ENCODE data around the gene SOD2. TPM values are rescaled to one million over a fixed set of nuclear protein-coding genes. Genes with fewer than 3 reads are reported as not detected.
"Not testable (repeated sequence)": the region's sequence is repeated elsewhere in the genome, so short reads cannot be mapped to it uniquely, and the experiment has no call there.

The SOD2 gene
- total RNA-seq (2014; rRNA removed; shearing (Covaris generic)) = 81.6 and 102 TPM in 2 replicates

DNA sequence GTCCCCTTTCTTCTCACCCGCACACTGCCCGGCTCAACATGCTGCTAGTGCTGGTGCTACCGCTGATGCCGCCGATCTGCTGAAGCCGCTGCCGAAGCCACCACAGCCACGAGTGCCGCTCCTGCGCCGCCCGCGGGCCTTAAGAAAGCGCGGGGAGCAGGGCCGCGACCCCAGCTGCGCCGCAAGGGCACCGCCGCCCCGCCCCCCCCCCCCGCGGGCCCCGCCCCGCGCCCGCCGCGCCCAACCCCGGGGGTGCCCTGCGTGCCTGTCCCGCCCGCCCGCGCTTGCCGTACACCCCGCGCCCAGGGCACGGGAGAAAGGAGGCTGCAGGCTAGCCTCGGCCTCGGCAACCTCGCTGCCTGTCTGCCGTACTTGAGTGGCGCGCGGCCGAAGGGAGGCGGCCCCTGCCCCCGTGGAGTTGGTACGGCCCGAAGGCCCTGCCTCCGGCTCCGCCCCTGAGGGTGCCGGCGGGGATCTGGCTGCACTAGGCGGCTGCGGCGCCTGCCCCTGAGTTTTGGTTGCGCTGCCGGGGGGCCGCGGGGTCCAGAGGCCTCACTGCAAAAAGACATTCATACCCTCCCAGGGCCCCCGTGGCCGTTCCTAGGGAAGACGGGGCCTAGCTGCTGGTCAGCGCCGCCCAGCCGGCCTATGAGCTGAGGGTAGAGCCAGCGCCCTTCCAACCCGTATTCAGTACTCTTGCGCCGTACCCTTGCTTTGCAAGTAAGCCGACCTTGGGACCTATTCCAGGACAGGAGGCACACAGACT lies at the start of gene SOD2:
TSS of gene SOD2 (minus strand) at position 114 of the 766 bp plus-strand sequence. CDS start at position 40, 74 bp downstream.
- peak within 1 kb of the TSS; percentile 93 for H3K27ac ChIP-seq
- DNase-seq (ENCODE audit: low read depth in 1 of 2, low spot score in 2 of 2) = peak; percentile 81 to 93
- H3K4me1 ChIP-seq (replicated peaks) = peaks cover 33% of the 10 kb centered on the region
- H3K27me3 ChIP-seq (replicated peaks) = no peaks in the 10 kb centered on the region
- H3K9me3 ChIP-seq (replicated peaks) = no peaks in the 10 kb centered on the region
- H3K4me3 ChIP-seq = peak within 1 kb of the TSS; percentile 92
- H3K36me3 ChIP-seq = peaks cover 19% of the 10 kb centered on the region

DNA sequence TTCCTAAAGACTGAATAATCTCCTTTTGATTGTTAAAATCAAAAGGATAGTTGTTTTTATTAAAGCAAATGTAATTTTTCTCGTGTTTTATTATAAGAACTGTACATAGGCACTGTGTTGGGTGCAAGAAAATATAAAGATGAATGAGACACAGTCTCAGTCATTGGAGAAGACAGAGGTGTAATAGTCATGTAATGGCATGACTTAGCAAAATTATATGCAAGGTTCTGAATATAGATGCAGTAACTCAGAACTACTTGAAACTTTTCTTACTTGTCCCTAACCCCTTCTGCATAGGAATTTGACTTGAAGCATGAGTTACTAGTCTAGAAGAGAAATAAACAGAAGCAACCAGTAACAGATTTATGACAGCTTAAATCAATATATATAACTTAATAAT lies 49.1 kb upstream of the SOD2 start:
- peaks cover 97% of the 10 kb centered on the region for H3K36me3 ChIP-seq
- H3K4me1 ChIP-seq (replicated peaks) = no peaks in the 10 kb centered on the region
- H3K4me3 ChIP-seq = no peak overlapping the region
- no peaks in the 10 kb centered on the region for H3K9me3 ChIP-seq (replicated peaks)
- no peaks in the 10 kb centered on the region for H3K27me3 ChIP-seq (replicated peaks)
- H3K27ac ChIP-seq = no peak overlapping the region
- DNase-seq (ENCODE audit: low read depth in 1 of 2, low spot score in 2 of 2) = no peak

DNA sequence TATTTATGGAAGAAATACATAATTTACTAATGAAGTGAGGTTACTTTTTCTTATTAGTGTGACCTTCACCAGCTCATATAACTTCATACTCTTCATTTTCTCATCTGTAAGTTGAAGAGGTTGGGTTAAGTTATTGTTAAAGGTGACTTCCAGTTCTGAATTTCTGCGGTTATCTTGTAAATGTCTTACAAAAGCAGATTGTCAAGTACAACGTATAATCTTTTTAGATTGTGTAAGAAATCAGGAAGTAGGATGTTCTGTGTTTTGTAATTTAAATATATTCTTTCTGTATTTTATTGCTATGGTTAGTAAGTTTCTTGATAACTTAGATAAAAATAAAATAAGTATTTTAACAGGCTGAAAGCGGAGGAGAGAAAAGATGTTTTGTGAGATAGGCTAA lies 46.3 kb upstream of the SOD2 start:
- H3K4me1 ChIP-seq (replicated peaks) = no peaks in the 10 kb centered on the region
- no peak overlapping the region for H3K4me3 ChIP-seq
- H3K27me3 ChIP-seq (replicated peaks) = no peaks in the 10 kb centered on the region
- H3K9me3 ChIP-seq (replicated peaks) = no peaks in the 10 kb centered on the region
- no peak overlapping the region for H3K27ac ChIP-seq
- peaks cover 81% of the 10 kb centered on the region for H3K36me3 ChIP-seq
- no peak for DNase-seq (ENCODE audit: low read depth in 1 of 2, low spot score in 2 of 2)

DNA sequence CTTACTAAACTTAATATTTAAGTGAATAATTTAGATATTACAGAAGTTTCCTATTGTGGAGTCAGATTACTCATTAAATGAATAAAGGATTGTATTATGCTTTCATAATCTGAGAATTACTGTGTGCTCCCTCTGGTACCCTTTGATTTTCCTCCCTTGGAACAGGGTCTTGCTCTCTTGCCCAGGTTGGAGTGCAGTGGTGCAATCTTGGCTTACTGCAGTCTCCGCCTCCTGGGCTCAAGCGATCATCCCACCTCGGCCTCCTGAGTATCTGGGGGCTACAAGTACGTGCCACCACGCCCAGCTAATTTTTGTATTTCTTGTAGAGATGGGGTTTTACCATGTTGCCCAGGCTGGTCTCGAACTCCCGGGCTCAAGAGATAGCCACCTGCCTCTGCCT lies 43.9 kb upstream of the SOD2 start:
- no peaks in the 10 kb centered on the region for H3K27me3 ChIP-seq (replicated peaks)
- no peaks in the 10 kb centered on the region for H3K4me1 ChIP-seq (replicated peaks)
- H3K9me3 ChIP-seq (replicated peaks) = no peaks in the 10 kb centered on the region
- H3K4me3 ChIP-seq = no peak overlapping the region
- peaks cover 63% of the 10 kb centered on the region for H3K36me3 ChIP-seq
- no peak for DNase-seq (ENCODE audit: low read depth in 1 of 2, low spot score in 2 of 2)
- H3K27ac ChIP-seq = no peak overlapping the region

DNA sequence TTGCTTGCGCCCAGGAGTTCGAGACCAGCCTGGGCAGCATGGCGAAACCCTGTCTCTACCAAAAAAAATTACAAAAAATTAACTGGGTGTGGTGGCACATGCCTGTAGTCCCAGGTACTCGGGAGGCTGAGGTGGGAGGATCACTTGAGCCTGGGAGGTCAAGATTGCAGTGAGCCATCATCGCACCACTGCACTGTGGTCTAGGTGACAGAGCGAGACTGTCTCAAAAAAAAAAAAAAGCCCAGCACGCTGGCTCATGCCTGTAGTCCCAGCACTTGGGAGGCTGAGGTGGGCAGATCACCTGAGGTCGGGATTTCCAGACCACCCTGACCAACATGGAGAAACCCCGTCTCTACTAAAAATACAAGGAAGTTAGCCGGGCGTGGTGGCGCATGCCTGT lies 40.4 kb upstream of the SOD2 start:
- not testable (repeated sequence) for H3K4me3 ChIP-seq

DNA sequence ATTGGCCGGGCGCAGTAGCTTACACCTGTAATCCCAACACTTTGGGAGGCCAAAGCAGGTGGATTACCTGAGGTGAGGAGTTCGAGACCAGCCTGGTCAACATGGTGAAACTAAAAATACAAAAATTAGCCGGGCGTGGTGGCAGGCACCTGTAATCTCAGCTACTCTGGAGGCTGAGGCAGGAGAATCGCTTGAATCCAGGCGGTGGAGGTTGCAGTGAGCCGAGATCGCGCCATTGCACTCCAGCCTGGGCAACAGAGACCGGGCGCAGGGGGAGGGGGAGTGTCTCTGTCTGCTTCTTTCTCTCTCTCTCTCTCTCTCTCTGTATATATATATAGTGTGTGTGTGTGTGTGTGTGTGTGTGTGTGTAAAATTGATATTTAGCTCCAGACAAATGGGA lies 39.5 kb upstream of the SOD2 start:
- H3K4me1 ChIP-seq (replicated peaks) = peaks cover 13% of the 10 kb centered on the region
- not testable (repeated sequence) for H3K27ac ChIP-seq; H3K27me3 ChIP-seq (replicated peaks); DNase-seq (ENCODE audit: low read depth in 1 of 2, low spot score in 2 of 2); H3K4me3 ChIP-seq; H3K9me3 ChIP-seq (replicated peaks)
- H3K36me3 ChIP-seq = peaks cover 46% of the 10 kb centered on the region

More for the DNA sequence above, 40.4 kb upstream of the SOD2 start:
- not testable (repeated sequence) for DNase-seq (ENCODE audit: low read depth in 1 of 2, low spot score in 2 of 2); H3K27me3 ChIP-seq (replicated peaks); H3K9me3 ChIP-seq (replicated peaks); H3K27ac ChIP-seq
- Histone ChIP-seq H3K4me1 (replicated peaks) (peaks cover 13% of the 10 kb centered on the region), H3K36me3 (peaks cover 49% of the 10 kb centered on the region)

DNA sequence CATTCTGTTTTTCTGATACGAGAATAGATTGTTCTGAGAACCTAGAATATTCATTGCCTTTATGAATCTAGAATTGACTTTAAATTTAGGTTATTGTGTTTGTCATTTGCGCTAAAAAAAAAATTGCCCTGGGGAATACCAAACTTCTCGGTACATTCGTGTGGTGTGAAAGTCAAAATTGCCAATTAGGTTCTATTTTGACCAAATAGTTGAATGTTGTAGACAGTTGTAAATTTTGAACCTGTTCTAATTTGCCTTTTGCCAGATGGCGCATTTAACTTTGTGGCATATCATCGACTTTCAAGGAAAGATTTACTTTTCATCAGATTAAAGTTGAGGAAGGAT lies 37.3 kb upstream of the SOD2 start:
- H3K27ac ChIP-seq = no peak overlapping the region
- H3K4me3 ChIP-seq = no peak overlapping the region
- no peak for DNase-seq (ENCODE audit: low read depth in 1 of 2, low spot score in 2 of 2)
- peaks cover 5% of the 10 kb centered on the region for H3K9me3 ChIP-seq (replicated peaks)
- peaks cover 19% of the 10 kb centered on the region for H3K4me1 ChIP-seq (replicated peaks)
- H3K36me3 ChIP-seq = peaks cover 45% of the 10 kb centered on the region
- no peaks in the 10 kb centered on the region for H3K27me3 ChIP-seq (replicated peaks)

DNA sequence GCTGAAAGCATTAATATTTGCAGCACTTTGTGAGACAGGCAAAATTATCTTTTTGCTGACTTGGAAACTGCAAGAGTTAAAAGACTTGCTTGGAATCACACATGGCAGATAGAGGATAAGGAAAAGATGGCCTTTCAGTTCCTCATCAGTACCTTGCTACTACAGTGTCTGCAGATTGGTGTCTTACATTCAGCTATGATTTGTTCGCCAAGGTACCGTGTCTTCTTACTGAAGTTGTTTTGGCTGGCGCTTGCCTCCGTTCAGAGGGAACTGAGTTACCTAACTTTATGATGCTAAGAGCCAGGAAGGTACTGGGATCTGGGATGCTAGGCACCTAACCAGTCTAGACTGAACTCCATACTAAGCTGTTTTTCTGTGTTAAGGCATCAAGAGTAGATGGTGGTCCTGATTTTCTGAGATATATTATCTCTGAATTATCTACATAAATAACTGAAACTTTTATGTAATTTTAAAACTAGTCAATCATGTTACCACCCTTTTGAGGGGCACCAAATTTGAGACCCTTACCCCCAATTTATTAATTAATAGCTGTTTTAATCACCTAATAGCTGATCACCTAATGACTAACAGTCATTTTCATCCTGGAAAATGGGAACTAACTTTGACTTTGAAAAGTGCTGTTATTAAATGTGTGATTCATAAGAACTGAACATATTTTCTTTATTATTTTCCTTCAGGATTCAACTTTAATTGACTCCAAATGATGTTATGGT lies 36.7 kb upstream of the SOD2 start:
- Histone ChIP-seq H3K9me3 (replicated peaks) (peaks cover 5% of the 10 kb centered on the region), H3K27ac (no peak overlapping the region), H3K4me3 (no peak overlapping the region), H3K36me3 (peaks cover 45% of the 10 kb centered on the region), H3K27me3 (replicated peaks) (no peaks in the 10 kb centered on the region), H3K4me1 (replicated peaks) (peaks cover 19% of the 10 kb centered on the region)
- DNase-seq (ENCODE audit: low read depth in 1 of 2, low spot score in 2 of 2) = no peak

DNA sequence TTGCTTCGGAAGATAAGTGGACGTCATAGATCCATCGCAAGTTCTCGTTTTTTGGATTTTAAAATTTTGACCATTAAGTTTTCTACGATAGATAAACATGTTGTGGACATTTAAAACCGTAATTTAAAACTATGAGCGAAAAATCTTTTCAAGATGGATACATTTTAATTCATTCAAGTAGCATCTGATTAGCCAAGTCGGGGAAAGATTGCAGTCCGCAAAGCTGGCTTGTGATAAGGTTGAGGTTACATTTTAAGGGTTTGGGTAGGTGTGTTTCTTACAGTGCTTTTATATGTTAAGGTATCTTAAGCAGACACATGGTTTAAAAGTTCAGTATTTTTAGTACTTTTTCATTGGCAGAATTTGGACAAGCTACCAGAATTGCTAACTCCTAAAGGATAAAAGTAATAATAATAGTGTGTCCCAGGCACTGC lies 35.5 kb upstream of the SOD2 start:
- peak overlapping the region; percentile 96 for H3K27ac ChIP-seq
- H3K4me1 ChIP-seq (replicated peaks) = peaks cover 19% of the 10 kb centered on the region
- DNase-seq (ENCODE audit: low read depth in 1 of 2, low spot score in 2 of 2) = peak in 1 of 2 experiments; percentile 22
- H3K4me3 ChIP-seq = peak overlapping the region; percentile 100
- H3K36me3 ChIP-seq = peaks cover 49% of the 10 kb centered on the region
- H3K27me3 ChIP-seq (replicated peaks) = no peaks in the 10 kb centered on the region
- peaks cover 5% of the 10 kb centered on the region for H3K9me3 ChIP-seq (replicated peaks)

DNA sequence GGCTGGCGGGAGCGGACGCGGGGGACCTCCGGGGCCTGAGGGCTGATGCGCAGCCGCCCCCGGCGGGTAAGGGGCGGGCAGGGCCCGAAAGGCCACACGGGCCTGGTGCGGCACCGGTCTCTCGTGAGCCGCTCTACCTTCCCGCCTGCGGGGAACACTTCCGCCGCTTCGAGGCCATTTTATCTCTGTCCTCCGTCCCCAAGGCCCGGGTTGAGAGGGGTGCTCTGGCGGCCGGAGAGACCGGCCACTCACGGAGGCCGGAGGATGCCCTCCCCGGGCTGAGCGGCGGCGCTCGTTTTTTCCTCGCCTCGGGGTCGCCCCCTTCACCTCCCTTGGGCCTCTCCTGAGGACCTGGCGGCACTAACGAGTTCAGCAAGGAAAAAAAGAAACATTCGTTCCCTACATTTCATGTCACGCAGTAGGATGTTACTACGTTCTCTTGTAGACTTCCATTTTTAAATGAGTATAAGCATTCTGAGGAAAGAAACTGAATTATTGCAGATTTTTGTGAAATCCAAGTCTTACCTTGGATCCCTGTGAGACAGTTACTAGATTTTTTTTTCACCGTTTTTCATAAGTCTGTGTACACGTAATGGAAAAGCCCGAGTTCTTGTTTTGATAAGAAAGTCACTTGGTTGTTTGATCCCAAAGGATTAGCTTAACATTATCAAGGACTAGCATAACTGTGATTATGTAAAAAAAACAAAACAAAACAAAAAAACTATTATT lies 34.8 kb upstream of the SOD2 start:
- H3K27ac ChIP-seq = peak overlapping the region; percentile 96
- H3K36me3 ChIP-seq = peaks cover 54% of the 10 kb centered on the region
- H3K4me1 ChIP-seq (replicated peaks) = peaks cover 19% of the 10 kb centered on the region
- H3K9me3 ChIP-seq (replicated peaks) = peaks cover 5% of the 10 kb centered on the region
- H3K27me3 ChIP-seq (replicated peaks) = no peaks in the 10 kb centered on the region
- H3K4me3 ChIP-seq = peak overlapping the region; percentile 100
- peak in 1 of 2 experiments; percentile 73 for DNase-seq (ENCODE audit: low read depth in 1 of 2, low spot score in 2 of 2)

DNA sequence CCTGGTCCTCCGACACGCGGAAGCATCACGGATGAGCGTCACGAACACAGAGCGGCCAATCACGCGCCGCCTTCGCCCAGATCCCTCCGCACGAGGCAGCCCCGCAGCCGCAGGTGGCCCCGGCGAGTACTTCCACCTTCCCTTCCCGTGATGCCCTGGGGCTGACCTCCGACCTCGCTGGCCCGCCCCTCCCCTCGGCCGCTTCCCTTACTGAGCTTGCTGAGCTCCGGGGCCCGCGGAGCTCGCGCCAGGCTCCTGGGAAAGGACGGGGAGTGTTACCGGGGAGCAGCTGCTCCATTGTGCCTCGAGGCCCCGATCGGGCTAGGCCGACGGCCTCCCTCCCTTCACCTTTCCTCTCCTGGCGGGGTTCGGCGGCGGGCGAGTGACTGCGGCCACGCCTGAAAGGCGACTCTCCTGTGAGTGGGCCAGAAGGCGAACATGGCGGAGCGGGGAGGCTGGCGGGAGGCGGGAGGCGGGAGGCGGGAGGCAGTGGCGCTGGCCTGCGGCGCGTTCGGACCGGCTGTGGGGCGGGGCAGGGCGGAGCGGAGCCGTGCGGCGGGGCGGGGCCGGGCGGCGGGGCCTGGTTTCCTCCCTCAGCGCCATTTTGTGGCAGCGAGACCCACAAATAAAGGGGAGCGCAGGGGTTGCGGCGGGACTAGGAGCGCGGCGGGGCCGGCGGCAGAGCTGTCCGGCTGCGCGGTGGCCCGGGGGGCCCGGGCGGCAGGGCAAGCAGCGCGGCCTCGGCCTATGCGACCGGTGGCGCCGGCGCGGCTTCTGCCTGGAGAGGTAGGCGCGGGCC lies 34.1 kb upstream of the SOD2 start, which contains the start of gene WTAP:
TSS of gene WTAP (plus strand) at position 589 of the 799 bp plus-strand sequence. CDS start 8,760 bp downstream, outside the sequence.
- Histone ChIP-seq H3K4me1 (replicated peaks) (peaks cover 19% of the 10 kb centered on the region), H3K36me3 (peaks cover 50% of the 10 kb centered on the region), H3K4me3 (peak within 1 kb of the TSS; percentile 100), H3K9me3 (replicated peaks) (peaks cover 5% of the 10 kb centered on the region), H3K27ac (peak within 1 kb of the TSS; percentile 96), H3K27me3 (replicated peaks) (no peaks in the 10 kb centered on the region)
- DNase-seq (ENCODE audit: low read depth in 1 of 2, low spot score in 2 of 2) = peak; percentile 94 to 96

DNA sequence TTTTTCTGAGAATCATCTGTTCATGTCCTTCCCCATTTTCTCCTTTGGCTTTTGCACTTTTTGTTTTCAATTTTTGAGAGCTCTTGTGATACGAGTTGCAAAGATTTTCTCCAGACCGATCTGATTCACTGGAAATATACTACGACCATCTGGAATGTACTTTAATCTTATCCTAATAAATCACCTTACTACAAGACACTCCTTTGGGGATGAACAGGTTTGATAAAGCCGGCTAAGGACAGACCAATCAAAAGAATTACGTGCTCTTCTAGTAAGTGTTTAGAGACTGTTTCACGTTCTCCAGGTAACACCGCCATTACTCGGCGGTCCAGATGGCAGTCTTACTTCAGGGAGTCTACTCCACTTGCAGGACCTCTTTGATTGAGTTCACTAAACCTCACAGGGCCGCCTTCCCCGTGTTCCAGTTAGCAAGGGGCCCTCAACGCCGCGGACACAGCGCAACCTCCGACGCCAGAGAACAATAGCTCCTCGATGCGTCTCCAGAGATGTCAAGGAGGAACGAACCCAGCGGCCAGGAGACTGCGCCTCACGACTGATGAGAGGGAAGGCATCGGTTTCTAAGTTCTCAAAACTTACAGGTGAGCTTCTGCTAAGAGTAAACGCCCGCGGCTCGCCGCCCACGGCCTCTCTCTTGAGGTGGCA lies 33.3 kb upstream of the SOD2 start:
- Histone ChIP-seq H3K4me3 (peak overlapping the region; percentile 100), H3K27me3 (replicated peaks) (no peaks in the 10 kb centered on the region), H3K4me1 (replicated peaks) (peaks cover 19% of the 10 kb centered on the region), H3K36me3 (peaks cover 43% of the 10 kb centered on the region), H3K27ac (peak overlapping the region; percentile 96), H3K9me3 (replicated peaks) (peaks cover 5% of the 10 kb centered on the region)
- no peak for DNase-seq (ENCODE audit: low read depth in 1 of 2, low spot score in 2 of 2)

DNA sequence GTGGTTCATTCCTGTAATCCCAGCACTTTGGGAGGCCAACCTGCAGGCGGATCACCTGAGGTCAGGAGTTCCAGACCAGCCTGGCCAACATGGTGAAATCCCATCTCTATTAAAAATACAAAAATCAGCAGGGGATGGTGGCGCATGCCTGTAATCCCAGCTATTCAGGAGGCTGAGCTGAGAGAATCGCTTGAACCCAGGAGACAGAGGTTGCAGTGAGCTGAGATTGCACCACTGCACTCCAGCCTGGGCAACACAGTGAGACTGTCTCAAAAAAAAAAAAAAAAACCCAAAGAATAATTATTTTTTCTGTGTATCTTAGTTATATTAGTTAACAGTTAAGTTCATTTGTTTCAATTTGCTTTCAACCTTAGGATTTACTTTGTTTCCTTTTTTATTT lies 32.2 kb upstream of the SOD2 start:
- not testable (repeated sequence) for H3K27me3 ChIP-seq (replicated peaks); H3K9me3 ChIP-seq (replicated peaks); H3K27ac ChIP-seq; DNase-seq (ENCODE audit: low read depth in 1 of 2, low spot score in 2 of 2); H3K4me3 ChIP-seq
- Histone ChIP-seq H3K4me1 (replicated peaks) (peaks cover 19% of the 10 kb centered on the region), H3K36me3 (peaks cover 37% of the 10 kb centered on the region)
